IPS-NIHi7 (cell line): ENCODE results near the gene RPS15.
"Not testable (repeated sequence)": the region's sequence is repeated elsewhere in the genome, so short reads cannot be mapped to it uniquely, and the experiment has no call there.

ENCODE experiments used
- DNase-seq: peaks from one replicate; pipeline ENCODE4 v3.0.0; 2012; ENCODE audit warnings: mixed read lengths; ENCODE audit errors: extremely low spot score

The RPS15 gene

DNA sequence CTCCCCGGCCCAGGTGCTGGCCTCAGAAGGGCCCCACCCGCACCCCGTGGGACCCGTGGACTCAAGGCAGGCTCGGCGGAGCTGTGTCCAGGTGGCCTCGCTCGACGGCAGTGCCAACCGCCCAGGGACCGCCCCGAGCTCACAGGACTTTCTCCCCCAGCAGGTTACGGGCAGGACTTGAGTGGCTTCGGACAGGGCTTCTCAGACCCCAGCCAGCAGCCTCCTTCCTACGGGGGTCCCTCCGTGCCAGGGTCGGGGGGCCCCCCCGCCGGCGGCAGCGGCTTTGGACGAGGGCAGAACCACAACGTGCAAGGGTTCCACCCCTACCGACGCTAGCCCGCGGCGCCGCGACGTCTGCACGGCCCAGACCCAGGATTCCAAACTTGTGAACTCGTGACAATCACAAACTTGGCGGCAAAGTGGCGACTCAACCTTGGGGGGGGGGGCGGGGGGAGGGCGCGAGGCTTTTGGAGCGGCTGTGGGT is 3.6 kb upstream of the RPS15 start:
- DNase-seq = no peak

DNA sequence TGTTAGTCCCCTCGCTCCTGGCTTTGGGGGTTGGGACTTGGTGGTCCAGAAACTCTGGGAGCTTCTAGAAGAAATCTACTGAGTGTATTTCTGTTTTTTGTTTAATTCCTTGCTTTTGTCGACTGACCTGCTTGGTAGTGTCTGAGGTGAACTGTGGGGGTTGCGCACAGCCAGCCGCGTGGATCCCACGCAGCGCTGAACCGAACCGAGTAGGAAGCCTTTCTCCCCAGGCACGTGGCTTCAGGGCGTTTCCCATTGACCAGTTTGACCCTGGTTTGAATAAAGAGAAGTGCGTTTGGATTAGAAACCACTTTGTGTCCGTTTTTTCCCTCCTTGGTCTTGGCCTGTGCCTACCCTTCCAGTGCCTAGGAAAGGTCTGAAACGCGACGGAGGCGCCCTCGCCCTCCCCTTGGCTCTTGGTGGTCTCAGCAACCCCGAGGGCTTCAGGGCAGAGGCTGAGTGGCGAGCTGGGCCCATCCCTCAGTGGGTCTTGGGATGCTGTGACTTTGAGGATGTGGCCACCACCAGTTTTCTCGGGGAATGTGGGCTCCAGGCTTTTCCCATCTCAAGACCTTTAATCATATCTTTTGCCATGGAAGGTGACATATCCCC is 2.7 kb upstream of the RPS15 start:
- no peak for DNase-seq

DNA sequence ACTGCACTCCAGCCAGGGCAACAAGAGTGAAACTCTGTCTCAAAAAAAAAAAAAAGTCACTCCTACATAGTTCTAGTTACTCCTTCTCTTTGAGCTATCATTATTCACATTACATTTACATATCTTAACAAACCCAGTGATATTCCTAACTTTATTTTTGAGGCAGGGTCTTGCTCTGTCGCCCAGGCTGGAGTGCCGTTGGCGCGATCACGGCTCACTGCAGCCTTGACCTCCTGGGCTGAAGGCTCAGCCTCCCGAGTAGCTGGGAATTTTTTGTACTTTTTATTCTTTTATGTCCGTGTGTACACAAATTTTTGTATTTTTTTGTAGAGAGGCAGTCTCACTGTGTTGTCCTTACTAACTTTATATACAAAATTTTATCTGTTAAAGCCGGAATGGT is 587 bp upstream of the RPS15 start:
- no peak for DNase-seq

DNA sequence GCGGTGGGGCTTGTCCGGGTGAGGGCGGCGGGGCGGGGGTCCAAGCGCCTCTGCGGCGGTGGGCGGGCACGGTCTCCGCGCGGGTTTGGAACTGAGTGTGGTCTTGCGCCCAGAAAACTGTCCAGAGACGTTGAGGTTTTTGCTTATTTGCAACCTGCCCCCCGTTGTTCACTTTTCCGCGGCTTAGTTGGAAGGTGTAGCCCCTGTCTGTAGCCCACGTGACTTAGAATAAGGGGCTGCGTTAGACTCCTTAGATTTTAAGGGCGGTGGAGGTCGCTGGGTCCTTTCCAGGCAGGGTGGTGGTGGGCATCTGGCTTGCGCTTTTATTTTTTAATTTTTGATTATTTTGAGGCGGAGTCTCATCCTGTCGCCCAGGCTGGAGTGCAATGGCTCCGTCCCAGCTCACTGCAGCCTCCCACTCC is 748 bp downstream of the RPS15 start:
- DNase-seq = no peak

DNA sequence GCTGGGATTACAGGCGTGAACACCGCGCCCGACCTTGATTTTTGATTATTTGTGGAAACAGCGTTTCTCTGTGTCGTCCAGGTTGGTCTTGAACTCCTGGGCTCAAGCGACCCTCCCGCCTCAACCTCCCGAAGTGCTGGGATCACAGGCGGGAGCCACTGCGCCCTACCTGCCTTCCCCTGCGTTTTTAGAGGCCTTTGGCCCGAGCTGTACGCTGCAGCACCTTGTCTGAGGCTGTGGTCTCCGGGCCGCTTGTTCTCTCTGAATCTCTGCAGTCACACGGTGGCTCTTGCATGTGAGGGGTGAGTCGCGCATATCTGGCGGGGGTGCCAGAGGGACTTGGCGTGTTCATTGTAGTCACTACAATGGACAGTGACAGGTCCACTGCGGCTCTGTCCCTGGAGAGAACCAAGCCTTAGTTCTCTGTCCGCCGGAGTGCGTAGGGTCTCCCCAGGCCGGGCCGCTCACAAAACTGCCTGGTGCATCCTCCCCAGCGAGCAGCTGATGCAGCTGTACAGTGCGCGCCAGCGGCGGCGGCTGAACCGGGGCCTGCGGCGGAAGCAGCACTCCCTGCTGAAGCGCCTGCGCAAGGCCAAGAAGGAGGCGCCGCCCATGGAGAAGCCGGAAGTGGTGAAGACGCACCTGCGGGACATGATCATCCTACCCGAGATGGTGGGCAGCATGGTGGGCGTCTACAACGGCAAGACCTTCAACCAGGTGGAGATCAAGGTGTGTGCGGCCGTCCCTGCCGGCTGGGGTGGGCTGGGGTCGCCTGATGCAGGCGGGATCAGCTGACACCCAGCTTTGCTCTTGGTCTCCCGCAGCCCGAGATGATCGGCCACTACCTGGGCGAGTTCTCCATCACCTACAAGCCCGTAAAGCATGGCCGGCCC is 1.6 kb downstream of the RPS15 start:
- DNase-seq = not testable (repeated sequence)

DNA sequence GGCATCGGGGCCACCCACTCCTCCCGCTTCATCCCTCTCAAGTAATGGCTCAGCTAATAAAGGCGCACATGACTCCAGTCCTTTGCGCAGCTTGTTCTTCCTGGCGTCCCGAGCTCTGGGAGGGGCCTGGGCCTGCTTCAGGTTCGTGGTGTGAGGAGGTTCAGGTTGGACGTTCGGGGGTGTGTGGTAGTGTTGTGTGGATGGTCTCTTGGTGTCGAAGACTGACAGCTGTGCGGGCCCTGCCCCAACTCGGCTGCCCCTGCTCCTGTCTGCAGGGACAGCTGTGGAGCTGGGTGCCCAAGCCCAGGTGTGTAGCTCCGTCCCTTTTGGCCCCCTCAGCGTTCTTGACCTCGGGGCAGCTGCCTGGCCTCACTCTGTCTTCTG is 2.2 kb downstream of the RPS15 start:
- no peak for DNase-seq

DNA sequence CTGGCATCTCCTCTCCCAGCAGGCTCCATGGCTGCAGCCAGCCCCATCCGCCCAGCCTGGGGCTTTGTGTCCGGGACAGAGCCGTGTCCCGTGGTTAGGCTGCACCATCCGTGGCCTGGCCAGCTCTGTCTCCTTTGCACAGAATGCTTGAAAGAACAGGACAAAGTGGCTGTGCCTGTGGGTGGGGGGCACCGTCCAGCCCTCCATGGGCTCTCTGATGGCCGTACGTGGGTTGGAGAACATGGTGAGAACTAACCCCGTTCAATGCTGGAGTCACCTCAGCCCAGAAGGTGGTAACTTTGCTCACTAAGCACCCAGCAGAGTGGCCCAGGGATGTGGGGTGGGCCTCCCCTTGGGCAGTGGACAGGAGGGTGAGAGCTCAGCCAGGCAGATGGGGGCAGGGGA is 2.8 kb downstream of the RPS15 start:
- DNase-seq = no peak

DNA sequence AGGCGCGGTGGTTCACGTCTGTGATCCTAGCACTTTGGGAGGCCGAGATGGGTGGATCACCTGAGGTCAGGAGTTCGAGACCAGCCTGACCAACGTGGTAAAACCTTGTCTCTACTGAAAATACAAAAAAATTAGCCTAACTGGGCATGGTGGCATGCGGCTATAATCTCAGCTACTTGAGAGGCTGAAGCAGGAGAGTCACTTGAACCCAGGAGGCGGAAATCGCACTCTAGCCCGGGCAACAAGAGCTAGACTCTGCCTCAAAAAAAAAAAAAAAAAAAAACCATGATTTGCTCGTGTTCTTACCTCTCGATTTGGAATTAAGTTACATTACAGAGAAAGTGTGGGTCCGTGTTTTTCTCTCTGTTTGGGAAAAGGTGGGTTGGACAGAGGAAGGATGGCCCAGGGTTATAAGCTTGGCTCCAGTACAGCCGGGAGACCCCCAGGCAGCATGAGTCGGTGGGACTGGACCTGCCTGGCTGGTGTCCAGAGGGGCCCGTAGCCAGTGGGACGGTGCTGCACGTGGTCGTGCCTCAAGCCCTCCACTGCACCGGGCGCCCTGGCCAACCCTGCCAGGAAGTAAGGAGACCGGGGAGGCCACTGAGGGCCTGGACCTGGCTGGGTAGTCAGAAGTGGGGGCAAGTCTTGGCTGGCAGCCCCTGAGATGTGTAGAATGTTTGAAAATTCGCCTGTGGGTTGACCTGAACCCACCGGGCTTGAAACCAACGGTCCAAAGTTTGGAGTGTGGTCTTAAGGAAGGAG is 3.7 kb downstream of the RPS15 start:
- DNase-seq = no peak

DNA sequence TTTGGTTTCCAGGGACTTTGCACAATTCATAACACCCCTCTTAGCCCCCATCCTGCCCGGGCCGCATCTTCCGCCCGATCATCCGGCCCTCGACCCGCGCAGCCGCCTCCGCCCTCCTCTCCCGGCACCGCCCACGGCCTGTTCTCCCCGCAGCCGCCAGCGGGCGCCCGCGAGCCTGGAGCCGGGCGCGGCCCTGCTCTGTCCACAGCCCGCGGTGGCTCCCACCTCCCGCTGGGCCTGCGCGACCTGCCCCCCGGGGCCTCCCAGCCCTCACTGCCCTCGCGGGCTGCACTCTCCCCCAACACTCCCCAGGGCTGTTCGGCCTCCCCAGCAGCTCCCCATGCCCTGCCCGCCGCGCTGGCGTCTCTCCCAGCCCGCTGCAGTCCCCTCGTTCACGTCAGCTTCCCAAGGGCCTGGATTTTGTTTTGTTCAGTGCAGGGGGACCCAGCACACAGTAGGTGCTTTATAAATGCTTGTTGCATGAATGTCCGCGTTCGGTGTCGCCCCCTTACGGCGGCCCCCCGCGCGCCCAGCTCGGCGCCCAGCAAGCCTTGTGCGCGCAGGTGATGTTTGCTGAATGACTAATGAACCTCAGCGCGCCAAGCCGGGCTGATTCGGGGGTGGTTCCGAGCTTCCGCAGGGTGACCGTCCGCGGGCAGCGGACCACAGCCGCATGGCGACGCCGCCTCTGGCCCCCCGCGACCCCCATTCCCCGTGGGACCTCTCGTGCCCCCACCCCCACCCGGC is 7.2 kb downstream of the RPS15 start:
- DNase-seq = peak; percentile 87

DNA sequence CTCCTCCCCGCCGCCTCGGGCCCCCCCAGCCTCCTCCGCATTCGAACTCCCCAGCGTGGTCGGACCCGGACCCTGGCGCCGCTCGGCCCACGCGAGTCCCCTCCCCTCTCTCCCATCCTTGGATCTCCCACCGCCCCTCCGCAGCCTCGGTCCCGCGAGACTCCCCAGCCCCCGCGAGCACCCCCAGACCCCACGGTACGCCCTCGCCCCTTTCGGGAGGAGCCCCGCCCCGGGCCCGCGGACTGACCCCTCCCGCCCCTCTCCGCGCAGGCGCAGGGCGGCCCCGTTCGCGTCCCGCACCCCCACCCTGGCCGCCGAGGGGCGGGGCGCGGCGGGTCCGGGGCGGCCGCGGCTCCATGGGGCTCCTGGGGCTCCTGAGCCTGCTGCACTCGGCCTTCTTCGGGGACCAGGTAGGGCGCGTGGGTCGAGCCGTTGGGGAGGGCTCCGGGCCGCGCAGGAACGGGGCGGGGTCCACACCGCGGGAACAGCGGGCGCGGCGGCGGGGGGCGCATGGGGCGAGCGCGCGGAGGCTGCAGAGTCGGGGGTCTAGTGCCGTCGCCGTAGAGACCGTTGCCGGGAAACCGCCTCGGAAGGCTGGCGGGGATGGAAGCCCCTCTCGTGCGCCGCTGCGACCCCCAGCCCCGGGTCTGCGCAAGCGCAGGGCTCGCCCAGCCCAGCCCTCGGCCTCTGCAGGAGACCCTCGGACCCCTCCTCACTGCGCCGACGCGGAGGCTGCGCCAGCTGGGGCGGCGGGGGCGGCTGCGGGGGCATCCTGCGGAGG is 7.9 kb downstream of the RPS15 start:
- DNase-seq = peak; percentile 77

DNA sequence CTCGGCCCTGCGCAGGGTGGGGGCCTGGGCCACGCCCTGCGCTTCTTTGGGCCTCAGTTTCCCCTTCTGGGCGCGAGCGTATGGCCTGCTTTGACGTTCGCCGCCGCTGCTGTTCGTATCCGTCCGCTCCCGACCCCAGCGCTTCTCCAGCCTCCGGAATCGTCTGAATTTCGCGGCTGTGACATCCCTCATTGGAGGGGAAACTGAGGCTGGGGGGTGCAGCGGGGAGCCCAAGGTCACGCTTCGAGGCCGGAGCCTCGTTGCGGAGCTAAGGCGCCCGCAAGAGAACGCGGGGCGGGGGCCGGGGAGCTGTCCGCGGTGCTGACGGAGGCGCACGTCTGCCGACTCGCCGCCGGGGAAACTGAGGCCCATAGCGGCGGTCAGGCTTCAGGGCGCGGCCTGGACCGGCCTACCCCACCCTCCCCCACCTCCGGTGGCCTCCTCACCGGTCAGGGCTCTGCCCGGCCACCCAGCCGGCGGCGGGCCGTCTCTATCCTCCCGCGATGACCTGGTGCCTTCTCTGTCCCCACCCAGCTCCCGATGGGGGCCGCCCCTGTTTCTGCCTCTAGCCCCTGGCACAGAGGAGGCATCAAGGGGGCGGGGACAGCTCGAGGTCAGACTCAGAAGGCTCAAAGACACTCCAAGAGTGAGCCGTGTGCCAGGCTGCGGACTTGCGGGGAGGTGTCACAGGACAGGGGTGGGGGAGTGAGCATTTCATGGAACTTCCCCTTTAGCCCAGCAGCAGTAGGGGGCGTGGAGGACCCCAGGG is 8.7 kb downstream of the RPS15 start:
- no peak for DNase-seq

DNA sequence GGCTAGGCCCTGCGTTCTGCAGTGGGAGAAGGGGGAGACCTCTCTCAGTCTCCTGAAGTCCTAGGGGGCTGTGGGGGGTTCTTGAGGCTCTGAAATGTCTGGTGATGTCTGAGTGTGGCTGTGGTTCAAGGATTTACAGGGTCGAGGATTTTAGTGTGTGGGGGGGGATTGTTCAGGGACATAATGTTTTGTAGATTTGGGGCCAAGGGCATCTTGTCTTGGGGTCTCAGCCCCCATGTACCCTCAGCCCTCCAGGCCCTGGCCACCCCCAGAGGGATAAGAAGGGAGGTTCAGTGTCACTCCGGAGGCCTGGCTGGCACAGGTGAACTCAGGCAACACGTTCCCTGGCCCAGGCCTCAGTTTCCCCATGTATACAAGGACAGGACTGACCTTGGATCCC is 9.3 kb downstream of the RPS15 start:
- DNase-seq = no peak

DNA sequence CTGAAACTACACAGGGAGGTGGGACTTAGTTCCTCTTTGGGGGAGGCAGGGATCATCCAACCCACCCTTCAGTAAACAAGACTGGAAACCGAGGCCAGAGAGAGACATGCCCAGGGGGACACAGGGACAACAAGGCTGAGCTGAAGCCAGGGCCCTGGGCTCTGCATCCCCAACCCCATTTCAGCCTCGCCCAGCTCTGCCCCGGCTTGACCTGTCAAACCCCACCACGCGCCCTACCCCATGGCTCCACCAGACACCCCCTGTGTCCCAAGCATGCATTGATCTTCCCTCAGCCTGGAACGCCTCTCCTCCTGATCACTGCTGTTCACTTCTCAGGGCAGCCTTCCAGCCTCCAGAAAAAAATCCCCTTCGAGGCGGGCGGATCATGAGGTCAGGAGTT is 9.7 kb downstream of the RPS15 start:
- DNase-seq = no peak

DNA sequence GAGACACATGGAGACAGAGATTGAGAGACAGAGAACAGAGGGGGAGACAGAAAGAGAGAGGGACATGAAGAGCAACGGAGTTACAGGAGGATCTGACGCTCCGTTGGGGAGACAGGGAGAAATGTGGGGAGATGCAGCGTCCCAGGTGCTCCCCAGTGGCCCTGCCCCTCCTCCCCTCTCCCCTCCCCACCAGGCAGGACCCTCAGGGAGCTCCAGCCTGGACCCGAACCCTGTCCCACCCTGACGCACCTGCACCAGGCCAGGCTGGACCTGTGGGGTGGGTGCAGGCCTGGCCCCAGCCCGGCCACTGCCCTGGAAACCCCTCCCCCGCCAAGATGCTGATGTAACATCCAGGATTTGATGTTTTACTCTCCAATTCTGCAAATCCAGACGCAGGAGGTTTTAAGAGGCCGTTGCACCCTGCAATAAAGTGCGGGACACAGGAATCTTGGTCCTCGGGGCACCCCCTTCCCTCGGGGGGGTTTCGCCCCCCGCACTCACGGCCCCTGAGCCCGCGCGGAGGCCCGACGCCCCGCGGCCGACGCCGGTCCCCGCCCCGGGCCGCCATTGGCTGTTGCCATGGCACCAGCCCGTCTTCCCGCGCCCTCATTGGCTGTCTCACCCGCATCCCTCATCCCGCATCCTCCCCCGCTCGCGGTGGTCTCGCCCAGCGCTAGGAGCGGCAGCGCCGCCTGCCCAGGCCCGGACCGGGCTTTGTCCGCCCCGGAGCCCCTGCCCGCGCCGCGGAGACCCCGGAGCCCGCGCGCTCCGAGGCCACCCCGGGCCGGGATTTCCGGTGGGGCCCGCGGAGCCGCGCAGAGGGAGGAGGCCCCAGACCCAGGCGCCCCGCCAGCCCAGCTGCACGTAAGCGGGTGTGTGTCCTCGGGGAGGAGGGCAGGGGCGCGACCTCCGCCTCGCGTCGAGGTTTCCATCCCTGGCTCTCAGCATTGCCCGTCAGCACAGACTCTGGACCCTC is 11.6 kb downstream of the RPS15 start, which contains the start of gene APC2:
Gene APC2 (plus strand): TSS at position 655 of the 976 bp plus-strand sequence. CDS start 2,881 bp downstream, outside the sequence.
- DNase-seq = peak; percentile 93

DNA sequence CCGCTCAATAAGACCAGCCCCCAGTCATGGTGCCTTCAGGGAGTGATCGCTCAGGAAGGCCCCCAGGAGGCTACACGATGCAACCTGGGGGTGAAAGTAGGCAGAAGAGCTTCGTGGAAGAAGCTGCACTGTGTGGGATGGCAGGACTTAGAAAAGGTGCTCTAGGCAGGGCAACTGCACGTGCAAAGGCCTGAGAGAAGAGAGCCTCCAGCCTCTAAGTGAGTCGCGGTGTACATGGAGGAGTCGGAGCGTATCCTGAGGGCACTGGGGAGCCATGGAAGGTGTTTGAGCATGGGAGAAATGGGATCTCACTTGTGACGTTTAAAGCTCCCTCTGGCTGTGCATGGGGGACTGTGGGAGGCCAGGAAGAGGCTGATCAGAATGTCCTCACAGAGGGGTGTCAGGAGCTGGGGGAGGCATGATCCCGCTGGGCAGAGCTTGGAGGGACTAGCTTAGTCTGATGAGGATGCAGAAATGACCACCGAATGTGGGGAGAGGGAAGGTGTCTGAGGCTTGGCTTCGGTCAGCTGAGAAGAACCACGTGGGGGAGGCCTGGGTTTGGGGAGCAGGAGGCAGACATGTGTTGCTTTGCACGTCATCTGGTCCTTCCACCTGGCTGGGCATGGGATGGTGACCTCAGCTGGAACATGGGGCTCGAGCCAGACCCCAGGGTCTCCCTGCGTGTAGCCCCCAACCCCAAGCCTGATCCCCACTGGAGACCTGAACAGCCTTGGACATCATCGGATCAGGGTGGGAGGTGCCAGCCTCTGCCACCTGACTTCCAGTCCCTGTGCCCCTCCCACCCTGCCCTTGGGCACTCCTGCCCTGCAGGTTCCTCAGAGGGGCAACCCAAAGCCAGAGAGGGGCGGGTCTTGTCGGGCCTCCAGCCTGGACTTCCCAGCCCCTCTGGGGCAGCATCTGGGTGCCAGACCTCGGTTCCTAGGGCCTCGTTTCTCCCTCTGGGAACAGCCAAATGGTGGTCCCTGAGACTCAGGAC is 12.8 kb downstream of the RPS15 start:
- no peak for DNase-seq

DNA sequence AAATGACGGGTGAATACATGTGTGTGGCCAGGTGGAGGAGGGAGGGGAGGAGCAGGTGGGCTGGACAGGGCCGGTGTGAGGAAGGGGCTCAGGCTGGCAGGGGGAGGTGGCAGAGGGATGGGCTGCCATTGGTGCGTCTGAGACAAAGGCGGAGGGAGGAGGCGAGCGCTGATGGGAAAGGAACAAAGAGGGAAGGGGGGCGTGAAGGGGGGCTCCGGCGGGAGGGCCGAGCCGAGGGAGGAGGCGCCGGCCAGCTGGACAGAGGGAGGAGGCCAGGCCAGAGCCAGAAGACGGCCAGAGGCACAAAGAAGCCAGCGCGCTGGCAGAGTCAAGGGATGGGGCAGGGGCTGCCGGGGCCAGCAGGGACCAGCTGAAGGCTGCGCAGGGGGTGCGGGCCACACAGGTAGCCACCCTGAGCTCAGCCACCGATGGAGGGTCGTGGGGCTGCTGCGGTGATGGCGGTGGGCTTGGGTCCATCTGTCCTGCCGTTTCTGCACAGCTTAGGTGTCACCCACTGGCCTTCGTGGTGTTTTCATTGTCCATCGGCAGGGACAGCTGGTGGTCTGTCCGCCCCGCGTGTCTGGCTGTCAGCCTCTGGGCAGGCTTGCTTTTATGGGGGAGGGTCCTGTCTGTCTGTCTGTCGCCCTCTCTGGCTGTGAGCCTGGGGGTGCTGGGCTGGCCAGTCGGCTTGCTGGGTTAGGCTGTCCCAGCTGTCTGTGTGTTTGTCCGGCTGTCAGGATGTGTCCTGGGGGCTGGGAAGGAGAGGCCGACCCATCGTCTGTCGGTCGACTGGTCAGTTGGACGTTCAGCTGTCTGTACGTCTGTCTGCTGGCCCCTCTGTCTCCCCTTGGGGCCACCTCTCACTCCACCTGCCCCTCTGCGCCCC is 14.0 kb downstream of the RPS15 start:
- no peak for DNase-seq
